A549 (cell line): Measurements from ENCODE around the gene KLKB1. TPM values are rescaled to one million over a fixed set of nuclear protein-coding genes. Genes with fewer than 3 reads are reported as not detected.

ENCODE experiments used
- ATAC-seq, 2 experiments: fragments of 200-7000 bp in 1 of 2; fragments of >200 bp in 1 of 2; cut with Nextera tagmentation in 1 of 2; cut with Tn5 transposase in 1 of 2; 3 replicates each; pipeline versions ENCODE4 v1.8.0 to v1.9.1; 2018 to 2020; ENCODE audit warnings: mild to moderate bottlenecking in 1 of 2, moderate library complexity in 1 of 2
- CTCF ChIA-PET: fragments of 300-600 bp; sonication (Branson Sonifier 250); formaldehyde crosslinking; extraction: SDS; loops from one replicate; lab custom pipeline; 2021; ENCODE audit warnings: antibody characterized with exemption, inconsistent platforms; lab: Yijun Ruan, JAX
- POLR2A ChIA-PET: fragments of 350-600 bp; formaldehyde crosslinking; extraction: SDS; loops from one replicate; lab custom pipeline; 2021; ENCODE audit warnings: antibody characterized with exemption, inconsistent platforms; lab: Yijun Ruan, JAX
- DNase-seq, 2 experiments: peaks; one replicate each; pipeline versions ENCODE4 v3.0.0 to v3.0.0-alpha.2; 2011 to 2016; ENCODE audit warnings: low read depth in 1 of 2, low spot score in 1 of 2
- FAIRE-seq: peaks from 2 replicates; lab custom pipeline; 2011; peaks lifted over from hg19 to GRCh38; lab: Jason Lieb, UNC
- H3K27ac ChIP-seq, 2 experiments: fragments of >200 bp; sonication (Bioruptor Twin); formaldehyde crosslinking; 3 replicates each; pipeline ENCODE4 v1.5.1; 2016 to 2017
- H3K4me1 ChIP-seq: fragments of >200 bp; sonication (Bioruptor Twin); formaldehyde crosslinking; 3 replicates; pipeline ENCODE4 v1.6.1; 2016
- H3K4me2 ChIP-seq: fragments of >200 bp; sonication (Bioruptor Twin); formaldehyde crosslinking; 3 replicates; pipeline ENCODE4 v1.6.1; 2016
- H3K4me3 ChIP-seq: fragments of >200 bp; sonication (Bioruptor Twin); formaldehyde crosslinking; 3 replicates; pipeline ENCODE4 v1.5.1; 2016
- H3K9me3 ChIP-seq: fragments of >200 bp; sonication (Bioruptor Twin); formaldehyde crosslinking; 3 replicates; pipeline ENCODE4 v1.6.1; 2016
- CEBPB ChIP-seq, 2 experiments: fragments of >200 bp in 1 of 2; sonication (Bioruptor Twin) in 1 of 2; formaldehyde crosslinking in 1 of 2; IDR thresholded peaks; 2 replicates each; pipeline ENCODE4 v1.6.1; 2012 to 2016
- CHD4 ChIP-seq: fragments of 200-600 bp; sonication (generic); IDR thresholded peaks from 2 replicates; pipeline ENCODE4 v1.6.1; 2016; ENCODE audit warnings: antibody characterized with exemption, mild to moderate bottlenecking, borderline replicate concordance
- EHF ChIP-seq: fragments of 250-450 bp; sonication (Bioruptor Pico); IDR thresholded peaks from 2 replicates; pipeline ENCODE4 v1.5.0; 2020; ENCODE audit warnings: mild to moderate bottlenecking
- FOSL2 ChIP-seq, 2 experiments: fragments of 450-650 bp in 1 of 2; fragments of >200 bp in 1 of 2; sonication (Bioruptor Twin) in 1 of 2; formaldehyde crosslinking; IDR thresholded peaks; 2 replicates each; pipeline versions ENCODE4 v1.5.0 to v1.6.1; 2016 to 2020; ENCODE audit warnings: mild to moderate bottlenecking in 1 of 2, moderate library complexity in 1 of 2
- HEYL ChIP-seq: fragments of 250-450 bp; sonication (Bioruptor Pico); IDR thresholded peaks from 2 replicates; pipeline ENCODE4 v1.8.0; 2021; ENCODE audit warnings: mild to moderate bottlenecking, moderate library complexity
- HOXA7 ChIP-seq: fragments of 250-450 bp; sonication (Bioruptor Pico); IDR thresholded peaks from 2 replicates; pipeline ENCODE4 v1.5.0; 2020; ENCODE audit warnings: mild to moderate bottlenecking, moderate library complexity
- HOXB5 ChIP-seq: fragments of 250-450 bp; sonication (Bioruptor Pico); IDR thresholded peaks from 2 replicates; pipeline ENCODE4 v1.5.0; 2020; ENCODE audit warnings: mild to moderate bottlenecking, moderate library complexity
- JUNB ChIP-seq: fragments of >200 bp; sonication (Bioruptor Twin); formaldehyde crosslinking; IDR thresholded peaks from 2 replicates; pipeline ENCODE4 v1.6.1; 2016
- KDM5A ChIP-seq: fragments of 200-600 bp; sonication (generic); IDR thresholded peaks from 2 replicates; pipeline ENCODE4 v1.6.1; 2016; ENCODE audit warnings: antibody characterized with exemption, mild to moderate bottlenecking
- MAFK ChIP-seq: fragments of 450-650 bp; IDR thresholded peaks from 2 replicates; pipeline ENCODE4 v1.6.1; 2014; ENCODE audit not compliant: partially characterized antibody
- RAD21 ChIP-seq, 2 experiments: fragments of >200 bp in 1 of 2; sonication (Bioruptor Twin) in 1 of 2; formaldehyde crosslinking in 1 of 2; IDR thresholded peaks in 1 of 2; conservative IDR thresholded peaks in 1 of 2; 2 replicates in 1 of 2; 3 replicates in 1 of 2; pipeline ENCODE4 v1.6.1; 2012 to 2018; ENCODE audit warnings: inconsistent platforms in 1 of 2
- RNF2 ChIP-seq: fragments of 200-600 bp; sonication (generic); IDR thresholded peaks from 2 replicates; pipeline ENCODE4 v1.6.1; 2016; ENCODE audit warnings: low read depth, mild to moderate bottlenecking, antibody characterized with exemption, moderate library complexity, borderline replicate concordance
- TFCP2L1 ChIP-seq: fragments of 250-450 bp; sonication (Bioruptor Pico); IDR thresholded peaks from 2 replicates; pipeline ENCODE4 v1.5.0; 2021; ENCODE audit warnings: mild to moderate bottlenecking
- TP53 ChIP-seq: fragments of 250-450 bp; sonication (Bioruptor Pico); IDR thresholded peaks from 2 replicates; pipeline ENCODE4 v1.5.0; 2021; ENCODE audit warnings: mild to moderate bottlenecking, moderate library complexity
- WGBS: methylation state at CpG from one replicate; pipeline ENCODE4 v1.1.6; 2017; ENCODE audit errors: missing lambda C conversion rate; 5-methylcytosine and 5-hydroxymethylcytosine counted together
- polyA plus RNA-seq, 4 experiments: library from polyadenylated mRNA; depleted of rRNA in 3 of 4; stranded (reverse); fragments of >200 nt; fragmentation: RNase III in 1 of 4; extraction: RNeasy Plus Mini Kit Qiagen cat#74134 plus additional on column Dnase treatment in 1 of 4; gene quantifications; 2 replicates in 3 of 4; 3 replicates in 1 of 4; pipeline ENCODE4 v1.2.3, GENCODE V29; 2011 to 2017
- TF ChIP-seq, protein P1 (sequence below): fragments of >200 bp; sonication (Bioruptor Twin); formaldehyde crosslinking; IDR thresholded peaks from 2 replicates; pipeline ENCODE4 v1.6.1; 2016
- TF ChIP-seq, protein P2 (sequence below): IDR thresholded peaks from 2 replicates; pipeline ENCODE4 v1.6.1; 2012
- TF ChIP-seq, protein P3 (sequence below): IDR thresholded peaks from 2 replicates; pipeline ENCODE4 v1.6.1; 2012; ENCODE audit warnings: low read depth, borderline replicate concordance
- TF ChIP-seq, protein P4 (sequence below): fragments of 200-600 bp; sonication (generic); IDR thresholded peaks from 2 replicates; pipeline ENCODE4 v1.6.1; 2016; ENCODE audit warnings: antibody characterized with exemption, mild to moderate bottlenecking, moderate library complexity
- TF ChIP-seq, protein P5 (sequence below): fragments of >200 bp; sonication (Bioruptor Twin); formaldehyde crosslinking; IDR thresholded peaks from 3 replicates; pipeline ENCODE4 v1.5.1; 2016

Gene KLKB1
- polyA plus RNA-seq, 2 of the 4 experiments (the other 2 are of a cell fraction), result 0.08 TPM; not detected in 1

DNA sequence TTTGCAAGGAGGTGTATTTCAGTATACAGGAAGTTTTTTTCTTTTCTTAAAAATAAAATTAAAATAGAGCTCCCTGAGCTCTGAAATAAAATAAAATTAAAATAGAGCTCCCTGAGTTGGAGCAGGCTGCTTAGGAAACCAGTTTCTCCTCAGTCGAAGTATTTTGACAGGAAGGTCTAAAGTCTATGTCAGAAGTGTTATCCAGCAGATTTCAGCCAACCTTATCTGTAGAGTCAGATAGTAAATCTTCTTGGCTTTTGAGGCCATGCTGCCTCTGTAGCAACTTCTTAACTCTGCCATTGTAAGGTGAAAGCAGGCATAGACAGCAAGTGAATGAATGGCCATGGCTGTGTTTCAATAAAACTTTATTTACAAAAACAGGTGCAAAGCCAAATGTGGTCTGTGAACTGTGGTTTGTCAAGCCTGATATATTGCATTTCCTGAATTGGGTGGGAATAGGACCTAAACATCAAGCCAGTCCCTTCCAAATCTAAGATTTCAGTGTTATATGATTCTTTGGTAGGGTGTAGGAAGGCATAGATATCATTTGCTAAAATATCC is 9.5 kb upstream of the KLKB1 start:
- Histone ChIP-seq H3K9me3 (no peaks in the 10 kb centered on the region), H3K4me3 (no peak overlapping the region), H3K27ac (no peak overlapping the region), H3K4me2 (no peak overlapping the region), H3K4me1 (no peaks in the 10 kb centered on the region)
- ChIA-PET CTCF (no interaction called here), POLR2A (no interaction called here)
- ATAC-seq (no peak), DNase-seq (no peak), FAIRE-seq (no peak)
- TF ChIP-seq KDM5A (no peak), TP53 (CRISPR knock-in tag) (no peak), MAFK (no peak)
- TF ChIP-seq, protein P1, sequence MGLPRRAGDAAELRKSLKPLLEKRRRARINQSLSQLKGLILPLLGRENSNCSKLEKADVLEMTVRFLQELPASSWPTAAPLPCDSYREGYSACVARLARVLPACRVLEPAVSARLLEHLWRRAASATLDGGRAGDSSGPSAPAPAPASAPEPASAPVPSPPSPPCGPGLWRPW, result no peak
- 22% methylated on average over 1 of the region's 1 CpG for WGBS

DNA sequence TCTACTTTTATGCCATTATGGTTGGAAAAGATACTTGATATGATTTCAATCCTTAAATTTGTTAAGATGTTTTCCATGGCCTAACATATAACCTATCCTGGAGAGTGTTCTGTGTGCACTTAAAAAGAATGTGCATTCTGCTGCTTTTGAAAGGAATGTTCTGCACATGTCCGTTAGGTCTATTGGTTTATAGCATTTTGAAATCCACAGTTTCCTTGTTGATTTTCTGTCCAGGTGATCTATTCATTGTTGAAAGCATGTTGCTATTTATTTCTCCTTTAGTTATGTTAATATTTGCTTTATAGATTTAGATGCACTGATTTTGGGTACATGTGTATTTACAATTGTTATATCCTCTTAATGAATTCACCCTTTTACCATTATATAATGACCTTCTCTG is 5.7 kb upstream of the KLKB1 start:
- TF ChIP-seq, protein P2, sequence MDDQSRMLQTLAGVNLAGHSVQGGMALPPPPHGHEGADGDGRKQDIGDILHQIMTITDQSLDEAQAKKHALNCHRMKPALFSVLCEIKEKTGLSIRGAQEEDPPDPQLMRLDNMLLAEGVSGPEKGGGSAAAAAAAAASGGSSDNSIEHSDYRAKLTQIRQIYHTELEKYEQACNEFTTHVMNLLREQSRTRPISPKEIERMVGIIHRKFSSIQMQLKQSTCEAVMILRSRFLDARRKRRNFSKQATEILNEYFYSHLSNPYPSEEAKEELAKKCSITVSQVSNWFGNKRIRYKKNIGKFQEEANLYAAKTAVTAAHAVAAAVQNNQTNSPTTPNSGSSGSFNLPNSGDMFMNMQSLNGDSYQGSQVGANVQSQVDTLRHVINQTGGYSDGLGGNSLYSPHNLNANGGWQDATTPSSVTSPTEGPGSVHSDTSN, result no peak
- no peak for TF ChIP-seq HEYL (CRISPR knock-in tag)
- TF ChIP-seq, protein P3, sequence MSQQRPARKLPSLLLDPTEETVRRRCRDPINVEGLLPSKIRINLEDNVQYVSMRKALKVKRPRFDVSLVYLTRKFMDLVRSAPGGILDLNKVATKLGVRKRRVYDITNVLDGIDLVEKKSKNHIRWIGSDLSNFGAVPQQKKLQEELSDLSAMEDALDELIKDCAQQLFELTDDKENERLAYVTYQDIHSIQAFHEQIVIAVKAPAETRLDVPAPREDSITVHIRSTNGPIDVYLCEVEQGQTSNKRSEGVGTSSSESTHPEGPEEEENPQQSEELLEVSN, result no peak
- TF ChIP-seq EHF, result no peak
- no peak for TF ChIP-seq HOXA7
- no peak for TF ChIP-seq CEBPB (IDR thresholded peaks at IDR 0.05)
- TF ChIP-seq, protein P4, sequence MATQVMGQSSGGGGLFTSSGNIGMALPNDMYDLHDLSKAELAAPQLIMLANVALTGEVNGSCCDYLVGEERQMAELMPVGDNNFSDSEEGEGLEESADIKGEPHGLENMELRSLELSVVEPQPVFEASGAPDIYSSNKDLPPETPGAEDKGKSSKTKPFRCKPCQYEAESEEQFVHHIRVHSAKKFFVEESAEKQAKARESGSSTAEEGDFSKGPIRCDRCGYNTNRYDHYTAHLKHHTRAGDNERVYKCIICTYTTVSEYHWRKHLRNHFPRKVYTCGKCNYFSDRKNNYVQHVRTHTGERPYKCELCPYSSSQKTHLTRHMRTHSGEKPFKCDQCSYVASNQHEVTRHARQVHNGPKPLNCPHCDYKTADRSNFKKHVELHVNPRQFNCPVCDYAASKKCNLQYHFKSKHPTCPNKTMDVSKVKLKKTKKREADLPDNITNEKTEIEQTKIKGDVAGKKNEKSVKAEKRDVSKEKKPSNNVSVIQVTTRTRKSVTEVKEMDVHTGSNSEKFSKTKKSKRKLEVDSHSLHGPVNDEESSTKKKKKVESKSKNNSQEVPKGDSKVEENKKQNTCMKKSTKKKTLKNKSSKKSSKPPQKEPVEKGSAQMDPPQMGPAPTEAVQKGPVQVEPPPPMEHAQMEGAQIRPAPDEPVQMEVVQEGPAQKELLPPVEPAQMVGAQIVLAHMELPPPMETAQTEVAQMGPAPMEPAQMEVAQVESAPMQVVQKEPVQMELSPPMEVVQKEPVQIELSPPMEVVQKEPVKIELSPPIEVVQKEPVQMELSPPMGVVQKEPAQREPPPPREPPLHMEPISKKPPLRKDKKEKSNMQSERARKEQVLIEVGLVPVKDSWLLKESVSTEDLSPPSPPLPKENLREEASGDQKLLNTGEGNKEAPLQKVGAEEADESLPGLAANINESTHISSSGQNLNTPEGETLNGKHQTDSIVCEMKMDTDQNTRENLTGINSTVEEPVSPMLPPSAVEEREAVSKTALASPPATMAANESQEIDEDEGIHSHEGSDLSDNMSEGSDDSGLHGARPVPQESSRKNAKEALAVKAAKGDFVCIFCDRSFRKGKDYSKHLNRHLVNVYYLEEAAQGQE, result no peak
- no peak for TF ChIP-seq FOSL2 (IDR thresholded peaks at IDR 0.05)
- no peak for TF ChIP-seq FOSL2 (CRISPR knock-in tag; IDR thresholded peaks at IDR 0.05)
- TF ChIP-seq RAD21 (conservative IDR thresholded peaks at IDR 0.05 in 1 of 2, IDR thresholded peaks at IDR 0.05 in 1 of 2), result no peak
- TF ChIP-seq TFCP2L1 (CRISPR knock-in tag), result no peak
- TF ChIP-seq KDM5A, result no peak
- TF ChIP-seq RNF2, result no peak
- no peak for TF ChIP-seq JUNB
- TF ChIP-seq HOXB5 (CRISPR knock-in tag), result no peak
- TF ChIP-seq, protein P5, sequence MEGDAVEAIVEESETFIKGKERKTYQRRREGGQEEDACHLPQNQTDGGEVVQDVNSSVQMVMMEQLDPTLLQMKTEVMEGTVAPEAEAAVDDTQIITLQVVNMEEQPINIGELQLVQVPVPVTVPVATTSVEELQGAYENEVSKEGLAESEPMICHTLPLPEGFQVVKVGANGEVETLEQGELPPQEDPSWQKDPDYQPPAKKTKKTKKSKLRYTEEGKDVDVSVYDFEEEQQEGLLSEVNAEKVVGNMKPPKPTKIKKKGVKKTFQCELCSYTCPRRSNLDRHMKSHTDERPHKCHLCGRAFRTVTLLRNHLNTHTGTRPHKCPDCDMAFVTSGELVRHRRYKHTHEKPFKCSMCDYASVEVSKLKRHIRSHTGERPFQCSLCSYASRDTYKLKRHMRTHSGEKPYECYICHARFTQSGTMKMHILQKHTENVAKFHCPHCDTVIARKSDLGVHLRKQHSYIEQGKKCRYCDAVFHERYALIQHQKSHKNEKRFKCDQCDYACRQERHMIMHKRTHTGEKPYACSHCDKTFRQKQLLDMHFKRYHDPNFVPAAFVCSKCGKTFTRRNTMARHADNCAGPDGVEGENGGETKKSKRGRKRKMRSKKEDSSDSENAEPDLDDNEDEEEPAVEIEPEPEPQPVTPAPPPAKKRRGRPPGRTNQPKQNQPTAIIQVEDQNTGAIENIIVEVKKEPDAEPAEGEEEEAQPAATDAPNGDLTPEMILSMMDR, result no peak
- no peak for TF ChIP-seq CHD4
- TF ChIP-seq, all 56 proteins: peak for 0
- POLR2A ChIA-PET, result no interaction called here
- 36% methylated on average over 1 of the region's 1 CpG for WGBS
- CTCF ChIA-PET, result no interaction called here
- FAIRE-seq (no peak), DNase-seq (no peak), ATAC-seq (no peak)
- no peaks in the 10 kb centered on the region for H3K4me1 ChIP-seq
- H3K9me3 ChIP-seq, result no peaks in the 10 kb centered on the region; the same call in 2 of the 3 replicates
- H3K4me2 ChIP-seq, result no peak overlapping the region
- H3K4me3 ChIP-seq, result no peak overlapping the region
- H3K27ac ChIP-seq, result no peak overlapping the region
